Osteoblast (primary cell): ENCODE results near the gene FADS2. TPM values are rescaled to one million over a fixed set of nuclear protein-coding genes. Genes with fewer than 3 reads are reported as not detected.

Source experiments
- DNase-seq: peaks from one replicate; pipeline ENCODE4 v3.0.0; 2011; ENCODE audit warnings: low spot score, mixed read lengths; ENCODE audit not compliant: insufficient read length; ENCODE audit errors: missing footprints
- H2AFZ ChIP-seq: 2 replicates; pipeline ENCODE4 v1.6.0; 2011; ENCODE audit warnings: mild to moderate bottlenecking, low read length
- H3K27ac ChIP-seq: 2 replicates; pipeline ENCODE4 v1.5.1; 2011; ENCODE audit warnings: mild to moderate bottlenecking, low read depth, low read length, moderate library complexity
- H3K27me3 ChIP-seq: 2 replicates; pipeline ENCODE4 v1.6.0; 2012; ENCODE audit warnings: mild to moderate bottlenecking, control low read depth, inconsistent platforms, low read length, moderate library complexity; ENCODE audit not compliant: insufficient read depth
- H3K36me3 ChIP-seq: 2 replicates; pipeline ENCODE4 v1.5.1; 2011; ENCODE audit warnings: mild to moderate bottlenecking, low read length, control low read depth, moderate library complexity; ENCODE audit not compliant: insufficient read depth
- H3K4me1 ChIP-seq: 2 replicates; pipeline ENCODE4 v1.5.1; 2011; ENCODE audit warnings: mild to moderate bottlenecking, low read length, control low read depth, moderate library complexity; ENCODE audit not compliant: insufficient read depth
- H3K4me2 ChIP-seq: 2 replicates; pipeline ENCODE4 v1.6.0; 2011; ENCODE audit warnings: mild to moderate bottlenecking, low read length; ENCODE audit not compliant: insufficient read depth
- H3K4me3 ChIP-seq: fragments of 200-600 bp; sonication (generic); 3 replicates; pipeline ENCODE4 v1.5.1; 2012; ENCODE audit warnings: mild to moderate bottlenecking, low read length, inconsistent platforms; ENCODE audit not compliant: insufficient read depth
- H3K79me2 ChIP-seq: 2 replicates; pipeline ENCODE4 v1.6.0; 2012; ENCODE audit warnings: mild to moderate bottlenecking, low read length, control low read depth, inconsistent platforms; ENCODE audit not compliant: insufficient read depth
- H3K9me3 ChIP-seq: 2 replicates; pipeline ENCODE4 v1.5.1; 2011; ENCODE audit warnings: low read depth, low read length, control low read depth
- H4K20me1 ChIP-seq: 2 replicates; pipeline ENCODE4 v1.6.0; 2012; ENCODE audit warnings: mild to moderate bottlenecking, low read length, control low read depth; ENCODE audit not compliant: insufficient read depth
- total RNA-seq: library from RNA; depleted of rRNA; stranded (reverse); fragments of >200 nt; gene quantifications from 2 replicates; pipeline ENCODE4 v1.2.3, GENCODE V29; 2012
- TF ChIP-seq, protein P1 (sequence below): IDR thresholded peaks from 2 replicates; pipeline ENCODE4 v1.5.1; 2011; ENCODE audit warnings: mild to moderate bottlenecking, low read depth, low read length, moderate library complexity; ENCODE audit errors: extremely low read depth

The FADS2 gene
- total RNA-seq, 1 donor: 275 TPM

DNA sequence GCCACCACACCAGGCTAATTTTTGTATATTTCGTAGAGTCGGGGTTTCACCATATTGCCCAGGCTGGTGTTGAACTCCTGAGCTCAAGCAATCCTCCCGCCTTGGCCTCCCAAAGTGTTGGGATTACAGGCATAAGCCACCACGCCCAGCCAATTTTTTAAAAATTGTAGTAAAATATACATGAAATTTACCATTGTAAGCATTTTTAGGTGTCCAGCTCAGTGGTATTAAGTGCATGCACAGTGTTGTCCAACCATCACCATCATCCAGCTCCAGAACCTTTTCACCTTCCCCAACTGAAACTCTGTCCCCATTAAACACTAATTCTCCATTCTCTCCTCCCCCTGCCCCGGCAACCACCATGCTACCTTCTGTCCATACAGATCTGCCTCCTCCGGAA lies 54.8 kb downstream of the FADS2 start:
- Histone ChIP-seq H3K4me3 (no peak overlapping the region), H3K27ac (no peak overlapping the region), H4K20me1 (peaks cover 58% of the 10 kb centered on the region), H3K27me3 (no peaks in the 10 kb centered on the region), H3K36me3 (peaks cover 40% of the 10 kb centered on the region), H2AFZ (no peak overlapping the region), H3K4me2 (no peak overlapping the region), H3K4me1 (peaks cover 22% of the 10 kb centered on the region), H3K79me2 (peaks cover 75% of the 10 kb centered on the region), H3K9me3 (no peaks in the 10 kb centered on the region)
- DNase-seq: no peak
- TF ChIP-seq, protein P1, sequence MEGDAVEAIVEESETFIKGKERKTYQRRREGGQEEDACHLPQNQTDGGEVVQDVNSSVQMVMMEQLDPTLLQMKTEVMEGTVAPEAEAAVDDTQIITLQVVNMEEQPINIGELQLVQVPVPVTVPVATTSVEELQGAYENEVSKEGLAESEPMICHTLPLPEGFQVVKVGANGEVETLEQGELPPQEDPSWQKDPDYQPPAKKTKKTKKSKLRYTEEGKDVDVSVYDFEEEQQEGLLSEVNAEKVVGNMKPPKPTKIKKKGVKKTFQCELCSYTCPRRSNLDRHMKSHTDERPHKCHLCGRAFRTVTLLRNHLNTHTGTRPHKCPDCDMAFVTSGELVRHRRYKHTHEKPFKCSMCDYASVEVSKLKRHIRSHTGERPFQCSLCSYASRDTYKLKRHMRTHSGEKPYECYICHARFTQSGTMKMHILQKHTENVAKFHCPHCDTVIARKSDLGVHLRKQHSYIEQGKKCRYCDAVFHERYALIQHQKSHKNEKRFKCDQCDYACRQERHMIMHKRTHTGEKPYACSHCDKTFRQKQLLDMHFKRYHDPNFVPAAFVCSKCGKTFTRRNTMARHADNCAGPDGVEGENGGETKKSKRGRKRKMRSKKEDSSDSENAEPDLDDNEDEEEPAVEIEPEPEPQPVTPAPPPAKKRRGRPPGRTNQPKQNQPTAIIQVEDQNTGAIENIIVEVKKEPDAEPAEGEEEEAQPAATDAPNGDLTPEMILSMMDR: no peak

DNA sequence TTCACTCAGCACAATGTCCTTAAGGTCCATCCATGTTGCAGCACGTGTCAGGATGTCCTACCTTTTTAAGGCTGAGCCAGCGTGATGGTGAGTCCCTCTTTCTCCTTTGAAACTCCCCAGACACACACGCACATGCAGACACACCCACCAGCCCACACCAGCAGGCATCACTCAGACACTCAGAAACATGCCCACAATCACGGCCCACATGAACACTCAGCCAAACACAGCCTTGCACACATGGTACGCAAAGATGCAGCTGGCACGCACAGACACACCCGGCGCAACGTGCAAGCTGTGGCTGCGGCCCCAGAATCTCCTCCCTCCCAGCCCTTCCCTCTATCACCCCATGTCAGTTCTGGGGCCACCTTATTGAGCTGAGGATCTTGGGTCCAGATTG lies 55.2 kb downstream of the FADS2 start:
- Histone ChIP-seq H3K4me1 (peaks cover 26% of the 10 kb centered on the region), H3K4me2 (no peak overlapping the region), H3K9me3 (no peaks in the 10 kb centered on the region), H3K27me3 (no peaks in the 10 kb centered on the region), H3K36me3 (peaks cover 36% of the 10 kb centered on the region), H4K20me1 (peaks cover 61% of the 10 kb centered on the region), H3K27ac (no peak overlapping the region), H2AFZ (no peak overlapping the region), H3K79me2 (peaks cover 77% of the 10 kb centered on the region), H3K4me3 (no peak overlapping the region)
- TF ChIP-seq, protein P1: no peak
- no peak for DNase-seq

DNA sequence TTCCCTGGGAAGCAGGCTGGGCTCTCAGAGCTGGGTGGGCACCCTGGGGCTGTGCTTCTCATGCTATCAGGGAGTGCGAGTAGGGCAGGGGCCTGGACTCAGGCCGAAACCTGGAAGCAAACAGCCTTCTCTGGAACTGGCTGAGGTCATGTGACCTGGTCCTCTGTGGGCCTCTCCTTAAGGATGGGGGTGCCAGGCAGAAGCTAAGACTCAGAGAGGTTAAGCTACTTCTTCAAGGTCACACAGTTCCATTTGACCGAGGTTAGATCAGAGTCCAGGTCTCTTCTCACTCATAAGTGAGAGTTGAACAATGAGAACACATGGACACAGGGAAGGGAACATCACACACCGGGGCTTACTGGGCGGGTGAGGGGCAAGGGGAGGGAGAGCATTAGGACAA lies 55.8 kb downstream of the FADS2 start:
- no peak for DNase-seq
- Histone ChIP-seq H2AFZ (no peak overlapping the region), H3K36me3 (peaks cover 31% of the 10 kb centered on the region), H3K27ac (no peak overlapping the region), H3K4me2 (no peak overlapping the region), H3K4me3 (no peak overlapping the region), H3K79me2 (peaks cover 82% of the 10 kb centered on the region), H3K27me3 (no peaks in the 10 kb centered on the region), H3K9me3 (no peaks in the 10 kb centered on the region), H3K4me1 (peaks cover 31% of the 10 kb centered on the region), H4K20me1 (peaks cover 58% of the 10 kb centered on the region)
- TF ChIP-seq, protein P1: no peak

DNA sequence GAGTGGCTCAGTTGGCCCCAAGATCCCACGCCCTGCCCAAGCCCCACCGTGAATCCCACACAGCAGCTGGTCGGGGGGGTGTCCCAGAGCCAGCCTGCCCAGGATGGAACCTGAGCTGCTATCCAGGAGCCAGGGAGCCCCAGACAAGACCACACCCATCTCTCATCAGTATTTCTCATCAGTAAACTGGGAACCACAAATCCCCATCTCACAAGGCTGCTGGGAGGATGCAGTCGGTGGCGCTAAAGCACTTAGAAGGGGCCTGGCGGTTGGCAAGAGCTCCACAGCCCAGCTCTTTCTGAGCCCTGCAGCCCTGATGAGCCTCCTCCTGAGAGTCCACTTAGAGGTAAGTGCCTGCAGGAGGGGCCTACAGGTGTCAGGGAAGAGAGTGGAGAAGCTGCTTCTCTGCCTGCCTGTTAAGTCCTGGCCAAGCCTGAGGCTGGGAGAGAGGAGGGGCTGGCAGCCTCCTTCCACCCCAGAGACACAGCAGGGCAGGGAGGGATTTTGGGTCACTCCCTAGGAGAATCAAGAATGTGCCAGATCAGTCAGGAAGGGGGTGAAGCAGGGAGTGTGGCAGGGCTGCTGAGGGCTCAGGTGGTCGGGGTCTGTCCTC lies 57.2 kb downstream of the FADS2 start:
- H3K4me2 ChIP-seq: no peak overlapping the region
- no peaks in the 10 kb centered on the region for H3K27me3 ChIP-seq
- H3K4me1 ChIP-seq: peaks cover 34% of the 10 kb centered on the region

More for the DNA sequence above, 57.2 kb downstream of the FADS2 start:
- Histone ChIP-seq H4K20me1 (peaks cover 46% of the 10 kb centered on the region), H3K27ac (no peak overlapping the region), H3K79me2 (peaks cover 86% of the 10 kb centered on the region), H3K9me3 (no peaks in the 10 kb centered on the region), H2AFZ (no peak overlapping the region), H3K4me3 (no peak overlapping the region), H3K36me3 (peaks cover 29% of the 10 kb centered on the region)
- no peak for DNase-seq
- TF ChIP-seq, protein P1: no peak
